ENCODE measurements around the gene TCL1B.

GRCh38 chr14:95657454-95657853 is 28.8 kb upstream of the TCL1B start:
- TF ChIP-seq CTCF (IDR thresholded peaks at IDR 0.05) (no peak), POLR2AphosphoS5 (IDR thresholded peaks at IDR 0.05) (no peak)

All from breast epithelium (tissue), 3 donors.